Mesenteric fat pad (tissue), 1 donor: Measurements from ENCODE around the gene INTS15. TPM values are rescaled to one million over a fixed set of nuclear protein-coding genes. Genes with fewer than 3 reads are reported as not detected.

Experiments
- DNase-seq: peaks from one replicate; pipeline ENCODE4 v3.0.0-alpha.2; 2020; ENCODE audit warnings: low spot score
- long read RNA-seq: library from polyadenylated mRNA; unstranded; transcript quantifications from one replicate; pipeline ENCODE4 v2.0.0, GENCODE V29; 2020
- total RNA-seq: library from RNA; stranded (reverse); fragmentation: NEBNext Ultra II Directional; extraction: Animal tissue kit (Norgen Biotek cat#: 25700); gene quantifications from one replicate; pipeline ENCODE4 v1.2.1, GENCODE V29; 2021
- donor health status: DM: yes; HTN: yes; CAD: no.

Gene INTS15
- total RNA-seq: 26.2 TPM
- long read RNA-seq, partial matches to known transcripts: 5 of 10 reads
- long read RNA-seq, other reads (novel, unspliced or antisense): 1 of 10 reads

DNA sequence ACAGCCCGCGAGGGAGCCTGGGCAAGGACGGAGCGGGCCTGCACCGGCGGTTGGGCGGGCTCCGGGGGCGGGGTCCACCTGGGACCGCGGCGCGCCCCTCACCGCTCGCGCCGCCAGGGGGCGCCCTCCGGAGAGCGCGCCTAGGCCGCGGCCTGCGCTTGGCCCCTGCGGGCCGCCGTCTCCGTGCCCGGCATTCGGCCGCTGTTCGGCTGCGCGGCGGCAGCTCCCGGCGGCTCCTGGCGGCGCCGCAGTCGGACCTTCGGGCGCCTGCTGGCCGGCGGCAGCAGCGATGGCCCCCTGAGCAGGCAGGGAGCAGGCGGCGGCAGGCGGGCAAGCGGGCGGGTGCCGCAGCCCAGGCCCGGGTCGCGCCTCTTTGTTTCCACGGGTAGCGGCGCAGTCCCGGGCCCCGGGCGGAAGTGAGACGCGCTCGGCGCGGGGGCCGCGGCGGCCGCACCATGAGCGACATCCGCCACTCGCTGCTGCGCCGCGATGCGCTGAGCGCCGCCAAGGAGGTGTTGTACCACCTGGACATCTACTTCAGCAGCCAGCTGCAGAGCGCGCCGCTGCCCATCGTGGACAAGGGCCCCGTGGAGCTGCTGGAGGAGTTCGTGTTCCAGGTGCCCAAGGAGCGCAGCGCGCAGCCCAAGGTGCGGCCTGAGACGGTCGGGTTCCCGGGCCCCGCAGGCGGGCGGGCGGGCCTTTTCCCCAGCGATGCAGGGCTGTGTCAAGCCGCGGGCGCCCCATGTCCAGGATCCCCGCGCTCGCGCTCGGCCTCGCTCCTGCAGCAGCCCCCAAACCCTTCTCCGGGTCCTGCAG lies at the start of gene INTS15:
Gene INTS15, plus strand, starts transcription at position 193 of the 816 bp plus-strand sequence. Its CDS starts 263 bp downstream, at position 456.
- DNase-seq: peak; percentile 93

DNA sequence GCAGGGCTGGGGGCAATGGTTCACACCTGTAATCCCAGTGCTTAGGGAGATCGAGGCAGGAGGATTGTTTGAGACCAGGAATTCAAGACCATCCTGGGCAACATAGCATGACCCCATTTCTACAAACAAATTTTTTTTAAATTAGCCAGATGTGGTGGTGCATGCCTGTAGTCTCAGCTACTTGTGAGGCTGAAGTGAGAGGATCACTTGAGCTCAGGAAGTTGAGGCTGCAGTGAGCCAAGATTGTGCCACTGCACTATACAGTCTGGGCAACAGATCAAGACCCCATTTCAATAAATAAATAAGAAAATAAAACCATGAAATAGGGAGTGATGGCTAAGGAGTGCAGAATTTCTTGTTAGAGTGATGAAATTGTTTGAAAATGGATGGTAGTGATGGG lies 47.5 kb upstream of the INTS15 start:
- no peak for DNase-seq

DNA sequence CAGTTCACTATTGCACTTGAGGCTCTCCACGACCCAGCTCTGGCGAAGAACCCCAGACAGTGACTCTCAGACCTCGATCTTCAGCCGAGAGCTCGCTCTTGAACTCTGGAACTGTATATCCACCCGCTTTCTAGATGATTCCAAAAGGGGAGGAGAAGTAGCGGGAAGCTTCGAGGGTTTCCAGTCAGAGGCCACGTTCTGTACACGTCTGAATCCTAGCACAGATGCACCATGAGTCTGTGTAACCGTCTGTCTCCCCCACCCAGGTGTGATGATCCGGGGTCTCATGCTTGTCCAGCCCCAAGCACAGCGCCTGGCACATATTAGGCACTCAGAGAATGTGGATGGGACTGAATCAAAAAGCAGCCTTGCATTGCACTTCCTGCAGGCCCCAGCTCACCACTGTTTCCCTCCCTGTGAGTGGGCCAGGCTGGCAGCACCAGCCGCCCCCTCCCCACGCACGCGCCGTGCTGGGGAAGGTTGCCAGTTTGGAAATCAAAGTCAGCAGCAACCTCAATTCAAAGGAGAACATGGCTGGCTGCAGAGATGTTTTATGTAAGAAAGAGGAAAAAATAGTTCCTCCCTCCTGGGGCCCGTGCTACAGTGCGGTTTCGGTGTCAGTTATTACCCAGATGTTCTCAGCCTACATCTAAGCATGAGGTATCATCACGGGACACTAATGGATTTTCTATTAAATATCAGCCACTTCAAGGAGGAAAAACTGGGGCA lies 44.3 kb upstream of the INTS15 start:
- DNase-seq: no peak

DNA sequence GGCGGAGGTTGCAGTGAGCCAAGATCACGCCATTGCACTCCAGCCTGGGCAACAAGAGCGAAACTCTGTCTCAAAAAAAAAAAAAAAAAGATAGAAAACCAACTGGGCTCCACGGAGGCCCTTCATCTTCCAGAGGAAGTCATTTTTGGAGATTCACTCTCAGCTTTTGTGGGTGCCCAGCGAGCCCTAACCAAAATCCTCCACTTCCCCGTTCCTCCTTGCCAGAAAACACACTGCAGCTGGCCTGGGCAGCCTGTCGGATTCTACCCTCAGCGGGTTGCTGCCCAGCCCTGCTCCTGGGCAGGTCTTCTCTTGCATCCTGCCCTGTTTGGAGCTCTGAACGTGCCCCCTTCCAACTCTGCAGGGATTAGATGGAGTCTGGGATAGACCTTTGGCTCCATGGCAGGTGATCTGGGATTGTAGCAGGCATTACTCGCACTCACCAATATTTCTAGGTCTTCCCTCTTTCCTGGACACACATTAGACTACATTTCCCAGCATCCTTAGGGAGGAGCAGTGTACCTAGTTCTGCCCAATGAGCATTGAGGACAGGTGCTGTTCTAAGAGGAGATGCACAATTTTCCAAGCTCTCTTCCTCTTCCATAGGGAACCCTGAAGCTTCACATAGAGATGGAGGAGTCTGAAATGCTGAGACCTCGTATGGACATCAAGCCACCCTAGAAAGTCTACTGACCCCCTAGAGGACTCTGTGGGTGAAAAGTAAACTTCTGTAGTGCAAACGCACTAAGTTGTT lies 43.1 kb upstream of the INTS15 start:
- DNase-seq: no peak

DNA sequence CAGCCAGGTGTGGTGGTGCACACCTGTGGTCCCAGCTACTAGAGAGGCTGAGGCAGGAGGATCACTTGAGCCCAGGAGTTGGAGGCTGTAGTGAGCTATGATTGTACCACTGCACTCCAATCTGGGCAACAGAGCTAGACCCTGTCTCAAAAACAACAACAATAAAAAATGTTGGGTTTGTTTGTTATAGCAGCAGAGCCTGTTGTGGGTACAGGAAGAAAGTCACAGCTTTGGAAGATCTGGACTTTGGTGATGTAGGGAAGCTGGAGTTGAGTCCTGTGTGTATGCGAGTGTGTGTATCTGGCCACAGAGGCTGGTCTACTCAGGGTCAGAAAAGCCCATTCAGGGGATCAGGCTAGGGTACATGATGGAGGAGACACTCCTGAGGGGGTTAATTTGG lies 42.4 kb upstream of the INTS15 start:
- no peak for DNase-seq

DNA sequence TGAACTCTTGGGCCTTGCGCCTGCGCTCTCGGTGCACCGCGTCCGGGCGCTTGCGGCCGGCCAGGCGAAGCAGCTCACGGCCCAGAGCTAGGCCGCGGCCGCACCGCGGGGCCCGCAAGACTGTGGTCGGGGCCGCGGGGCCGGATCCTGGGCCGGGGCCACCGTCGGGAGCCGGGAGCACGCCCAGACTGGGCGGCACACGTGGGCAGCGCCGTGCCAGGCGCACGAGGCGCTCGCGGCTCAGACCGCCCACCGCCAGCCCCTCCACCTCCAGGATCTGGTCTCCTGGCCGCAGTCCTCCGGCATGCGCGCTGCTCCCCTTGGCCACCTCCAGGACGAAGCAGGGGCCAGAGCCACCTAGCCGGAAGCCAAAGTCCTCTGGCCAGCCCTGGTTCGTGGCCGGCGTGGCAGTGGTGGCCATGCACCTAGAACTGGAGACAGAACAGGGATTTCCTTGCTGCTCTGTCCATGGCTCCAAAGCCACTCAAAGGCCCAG lies 38.8 kb upstream of the INTS15 start, which contains the start of gene GRID2IP:
Gene GRID2IP, minus strand, starts transcription at position 446 of the 496 bp plus-strand sequence. Its CDS starts 25 bp downstream, at position 421.
- no peak for DNase-seq

DNA sequence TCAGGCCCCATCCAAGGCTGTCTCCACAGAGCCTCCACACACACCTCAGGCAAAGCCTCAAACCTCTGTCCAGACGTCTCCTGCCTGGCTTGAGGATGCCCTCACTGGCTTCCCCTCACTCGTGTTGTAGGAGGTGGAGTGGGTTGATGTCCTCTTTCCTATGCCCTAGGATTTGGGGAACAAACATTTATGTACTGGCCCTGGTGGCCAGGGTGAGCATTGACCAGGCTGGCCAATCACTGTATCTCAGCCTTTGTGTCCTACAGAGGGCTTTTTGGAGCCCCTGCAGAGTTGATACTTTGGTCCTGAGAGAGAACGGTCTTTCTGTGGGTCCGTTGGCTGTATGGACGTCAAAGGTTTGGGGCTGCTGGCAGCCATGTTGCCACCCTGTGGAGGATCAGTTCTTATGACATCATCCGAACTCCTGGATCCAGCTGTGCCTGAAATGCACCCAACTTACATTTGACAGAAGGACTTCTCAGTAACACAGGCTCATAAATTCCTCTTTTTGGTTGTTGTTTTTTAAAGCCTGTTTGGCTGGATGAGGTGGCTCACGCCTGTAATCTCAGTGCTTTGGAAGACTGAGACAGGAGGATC lies 36.3 kb upstream of the INTS15 start:
- DNase-seq: no peak

DNA sequence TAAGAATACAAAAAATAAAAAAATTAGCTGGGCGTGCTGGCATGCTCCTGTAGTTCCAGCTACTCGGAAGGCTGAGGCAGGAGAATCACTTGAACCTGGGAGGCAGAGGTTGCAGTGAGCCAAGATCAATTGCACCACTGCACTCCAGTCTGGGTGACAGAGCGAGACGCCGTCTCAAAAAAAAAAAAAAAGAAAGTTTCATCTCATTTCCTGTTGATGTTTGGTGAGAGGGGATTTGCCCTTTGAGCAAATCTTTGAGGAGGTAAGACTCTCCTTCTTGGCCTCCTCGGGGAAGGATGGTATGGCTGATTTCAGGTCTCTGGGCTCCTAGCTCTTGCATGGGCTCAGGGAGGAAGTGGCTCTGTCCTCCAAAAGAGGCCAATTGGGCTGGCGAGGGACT lies 35.0 kb upstream of the INTS15 start:
- no peak for DNase-seq

DNA sequence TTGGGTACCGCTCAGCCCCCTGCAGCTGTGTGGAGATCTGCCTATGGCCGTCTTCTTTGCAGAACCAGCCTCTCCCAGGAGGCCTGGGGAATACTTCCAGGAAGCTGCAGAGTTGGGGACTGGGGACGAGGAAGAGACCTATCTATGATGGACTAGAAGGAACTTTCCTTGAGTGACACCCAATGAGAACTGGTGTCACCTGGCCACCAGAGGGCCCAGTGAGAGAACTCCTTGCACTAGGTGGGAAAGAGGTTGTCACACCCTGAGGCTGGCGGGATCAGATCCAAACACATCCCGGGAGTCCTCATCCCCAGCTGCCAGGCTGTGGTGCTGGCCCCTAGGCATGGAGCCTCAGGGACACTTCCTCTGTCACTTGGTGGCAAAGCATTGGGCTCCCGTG lies 33.6 kb upstream of the INTS15 start:
- no peak for DNase-seq

DNA sequence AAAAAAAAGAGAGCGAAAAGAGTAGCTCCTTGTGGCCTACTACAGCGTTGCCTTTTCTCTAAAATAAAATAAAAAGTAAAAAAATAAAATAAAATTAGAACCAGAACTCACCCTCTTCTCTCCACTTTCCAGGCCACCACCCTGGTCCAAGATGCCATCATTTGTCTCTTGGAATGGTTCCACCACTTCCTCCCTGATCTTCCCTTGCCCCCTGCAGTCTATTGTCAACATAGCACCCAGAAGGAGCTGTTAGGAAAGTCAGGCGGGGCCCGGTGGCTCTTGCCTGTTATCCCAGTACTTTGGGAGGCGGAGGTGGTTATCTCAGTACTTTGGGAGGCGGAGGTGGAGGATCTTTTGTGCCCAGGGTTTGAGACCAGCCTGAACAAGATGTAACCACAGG lies 31.0 kb upstream of the INTS15 start:
- DNase-seq: no peak

DNA sequence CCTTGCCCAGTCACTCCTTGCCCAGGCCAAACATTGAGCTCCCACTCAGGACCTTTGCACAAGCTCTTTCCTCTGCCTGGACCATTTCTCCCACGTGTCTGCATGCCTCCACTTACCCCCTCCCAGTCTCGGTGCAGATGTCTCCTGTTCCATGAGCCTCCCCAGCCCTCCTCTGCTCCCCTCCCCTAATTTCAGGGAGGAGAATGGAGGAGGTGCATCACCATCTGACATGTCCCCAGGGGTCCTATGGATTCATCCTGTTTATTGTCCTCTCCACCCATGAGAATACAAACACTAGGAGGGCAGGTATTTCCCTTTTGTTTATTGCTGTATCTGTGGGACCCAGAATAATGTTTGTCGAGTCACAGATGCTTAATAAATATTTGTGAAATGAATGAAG lies 29.9 kb upstream of the INTS15 start:
- DNase-seq: no peak

DNA sequence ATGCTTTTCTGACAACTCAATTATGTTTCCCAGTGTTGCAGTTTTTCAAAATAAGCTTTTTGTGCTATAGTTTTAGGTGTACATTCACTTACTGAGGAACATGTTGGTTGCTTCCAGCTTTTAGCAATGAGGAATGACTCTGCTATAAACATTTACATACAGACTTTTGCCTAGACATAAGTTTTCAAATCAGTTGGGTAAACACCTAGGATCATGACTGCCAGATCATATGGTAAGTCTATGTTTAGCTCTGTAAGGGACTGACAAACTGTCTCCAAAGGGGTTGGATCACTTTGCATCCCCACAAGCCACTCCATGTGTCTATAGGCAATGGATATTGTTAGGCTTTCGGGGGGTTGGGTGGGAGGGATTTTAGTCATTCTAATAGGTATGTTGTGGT lies 27.7 kb upstream of the INTS15 start:
- DNase-seq: no peak

DNA sequence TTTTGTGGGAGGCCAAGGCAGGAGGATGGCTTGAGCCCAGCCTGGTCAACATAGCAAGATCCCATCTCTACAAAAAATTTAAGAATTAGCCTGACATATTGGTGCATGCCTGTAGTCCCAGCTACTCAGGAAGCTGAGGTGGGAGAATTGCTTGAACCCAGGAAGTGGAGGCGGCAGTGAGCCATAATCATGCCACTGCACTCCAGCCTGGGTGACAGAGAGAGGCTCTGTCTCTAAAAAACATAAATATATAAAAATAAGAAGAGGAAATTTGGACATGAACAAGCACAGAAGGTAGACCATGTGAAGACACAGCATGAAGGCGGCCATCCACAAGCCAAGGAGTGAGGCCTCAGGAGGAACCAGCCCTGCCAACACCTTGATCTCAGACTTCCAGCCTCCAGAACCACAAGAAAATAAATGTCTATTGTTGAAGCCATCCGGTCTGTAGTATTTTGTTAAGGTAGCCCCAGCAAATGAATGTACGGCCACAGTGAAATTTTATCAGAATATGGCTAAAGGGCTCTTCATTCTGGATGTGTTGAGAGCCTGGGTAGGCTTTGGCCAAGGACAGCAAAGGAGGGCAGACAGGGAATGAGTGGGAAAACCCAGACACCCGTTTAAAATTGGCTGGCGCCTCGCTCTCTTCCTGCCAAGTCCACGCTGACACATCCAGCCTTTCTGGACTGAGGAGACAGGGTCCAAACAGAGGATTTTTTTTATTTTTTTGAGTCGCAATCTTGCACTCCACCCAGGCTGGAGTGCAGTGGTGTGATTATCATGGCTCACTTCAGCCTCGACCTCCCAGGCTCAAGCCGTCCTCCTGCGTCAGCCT lies 25.7 kb upstream of the INTS15 start:
- DNase-seq: no peak

DNA sequence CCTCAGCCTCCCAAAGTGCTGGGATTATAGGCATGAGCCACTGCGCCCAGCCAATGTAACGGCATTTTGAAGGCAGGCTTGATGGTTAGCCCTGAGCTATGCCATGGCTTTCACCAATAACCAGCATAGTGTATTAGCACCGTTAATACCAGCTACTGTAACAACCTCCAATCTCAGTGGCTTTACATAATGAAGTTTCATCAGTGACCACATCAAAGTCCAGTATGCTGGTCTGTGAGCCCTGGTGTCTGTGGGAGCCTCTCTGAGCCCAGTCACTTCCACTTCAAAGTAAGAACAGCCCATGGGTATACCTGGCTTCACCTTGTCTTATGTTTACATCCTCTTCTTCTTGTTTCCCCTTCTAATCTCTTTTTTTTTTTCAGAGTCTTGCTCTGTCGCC lies 24.2 kb upstream of the INTS15 start:
- DNase-seq: no peak

DNA sequence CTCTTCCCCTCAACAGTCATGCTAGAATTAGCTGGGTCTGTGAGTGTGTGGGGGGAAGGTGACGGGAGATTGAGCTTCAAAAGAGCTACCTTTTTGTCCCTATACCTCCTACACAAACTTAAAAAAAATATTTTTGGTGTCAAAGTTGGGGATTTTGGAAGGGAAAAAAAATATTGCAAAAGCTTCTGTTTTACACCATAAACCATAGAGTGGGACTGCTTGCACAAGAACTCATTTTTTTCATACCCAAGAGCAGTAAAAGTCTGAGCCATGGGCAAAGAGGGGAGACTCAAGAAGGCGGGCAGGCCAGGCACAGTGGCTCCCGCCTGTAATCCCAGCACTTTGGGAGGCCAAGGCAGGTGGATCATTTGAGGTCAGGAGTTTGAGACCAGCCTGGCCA lies 21.9 kb upstream of the INTS15 start:
- no peak for DNase-seq

DNA sequence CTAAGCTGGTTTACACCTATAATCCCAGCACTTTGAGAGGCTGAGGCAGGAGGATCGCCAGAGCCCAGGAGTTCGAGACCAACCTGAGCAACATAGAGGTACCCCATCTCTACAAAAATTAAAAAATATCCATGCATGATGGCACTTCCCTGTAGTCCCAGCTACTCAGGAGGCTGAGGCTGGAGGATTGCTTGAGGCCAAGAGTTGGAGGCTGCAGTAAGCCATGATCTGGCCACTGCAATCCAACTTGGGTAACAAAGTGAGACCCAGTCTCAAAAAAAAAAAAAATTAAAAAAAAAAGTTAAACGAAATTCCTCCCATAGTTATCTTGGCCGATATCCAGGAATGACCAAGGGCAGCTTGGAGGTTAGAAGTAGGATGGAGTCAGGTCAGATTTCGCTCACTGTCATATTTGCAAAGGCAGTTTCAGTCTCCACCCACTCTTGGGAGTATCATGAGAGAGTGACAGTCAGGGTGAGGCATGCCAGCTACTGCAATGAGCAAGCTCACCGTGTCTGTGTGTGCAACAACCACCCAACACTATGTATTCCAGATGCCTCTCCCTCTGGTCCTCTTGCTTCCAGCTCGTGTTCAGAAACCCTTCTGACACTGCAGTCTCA lies 18.6 kb upstream of the INTS15 start:
- DNase-seq: no peak

DNA sequence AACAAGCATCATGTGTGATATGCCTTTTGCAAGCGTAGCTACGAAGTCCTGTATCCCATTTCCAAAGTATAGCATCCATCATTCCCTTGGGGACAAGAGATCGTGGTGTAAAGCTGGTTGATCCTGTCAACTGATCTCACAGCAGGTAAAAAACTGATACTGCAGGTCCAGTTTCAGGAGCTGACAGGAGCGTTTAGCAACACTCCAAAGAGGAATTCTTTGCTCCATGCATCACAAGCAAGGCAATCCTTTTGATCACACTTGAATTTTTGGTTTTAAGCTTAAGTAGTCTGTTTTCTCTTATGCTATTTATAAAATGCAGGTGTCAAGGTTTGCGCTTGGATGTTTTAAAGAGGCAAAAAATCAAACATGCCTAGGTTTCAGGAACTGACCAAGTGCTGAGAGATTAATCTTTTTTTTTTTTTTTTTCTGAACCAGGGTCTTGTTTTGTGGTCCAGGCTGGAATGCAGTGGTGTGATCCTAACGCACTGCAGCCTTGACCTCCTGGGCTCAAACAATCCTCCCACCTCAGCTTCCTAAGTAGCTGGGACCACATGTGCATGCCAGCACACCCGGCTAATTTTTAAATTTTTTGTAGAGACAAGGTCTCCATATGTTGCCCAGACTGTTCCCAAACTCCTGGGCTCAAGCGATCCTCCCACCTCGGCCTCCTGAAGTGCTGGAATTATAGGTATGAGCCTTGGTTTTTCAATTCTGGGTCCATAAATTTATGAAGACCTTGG lies 14.4 kb upstream of the INTS15 start:
- no peak for DNase-seq

DNA sequence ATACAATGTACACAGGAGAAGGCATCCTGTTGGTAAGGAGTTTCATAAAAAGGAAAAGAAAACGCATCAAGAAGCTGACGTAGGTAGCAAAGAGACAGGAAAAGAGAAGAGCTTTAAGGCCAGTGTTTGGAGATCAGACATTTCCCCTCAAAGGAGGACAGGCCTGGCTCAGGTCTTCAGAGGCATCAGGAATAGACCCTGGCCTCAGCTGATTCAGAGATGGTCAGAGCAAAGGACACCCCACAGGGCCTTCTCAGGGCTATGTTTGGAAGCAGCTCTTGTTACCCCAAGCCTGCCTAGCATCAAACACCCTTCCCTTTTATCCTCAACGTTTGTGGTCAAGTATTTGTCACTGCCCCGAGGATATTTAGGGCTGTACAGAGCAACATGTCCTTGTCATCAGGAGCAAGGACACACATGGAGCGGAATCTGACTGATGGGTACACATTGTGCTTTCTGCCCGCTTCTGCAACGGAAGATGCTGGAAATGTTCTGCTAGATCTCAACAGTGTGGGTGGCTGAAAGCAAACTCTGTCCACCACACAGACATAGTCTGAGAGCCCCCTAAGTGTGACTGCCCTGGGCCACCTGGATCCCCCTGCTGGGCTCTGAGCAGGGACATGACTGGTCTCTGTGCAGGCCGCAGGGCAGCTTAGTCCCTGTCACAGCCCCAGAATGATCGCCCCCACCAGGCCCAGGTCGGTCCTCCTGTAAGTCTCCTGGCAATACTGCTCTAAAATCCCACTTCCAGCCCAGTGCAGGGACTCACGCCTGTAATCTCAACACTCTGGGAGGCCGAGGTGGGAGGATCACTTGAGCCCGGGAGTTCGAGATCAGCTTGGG lies 13.6 kb upstream of the INTS15 start:
- no peak for DNase-seq
